CD4-positive, alpha-beta T cell treated with Interleukin-17A for 1 hour (primary cell): ENCODE results near the gene PTPN11.
"Not testable (repeated sequence)": the region's sequence is repeated elsewhere in the genome, so short reads cannot be mapped to it uniquely, and the experiment has no call there.

Experiments
- DNase-seq: peaks from one replicate; pipeline ENCODE4 v3.0.0-alpha.2; 2020

PTPN11 gene

GRCh38 chr12:112418608-112419296, at the start of gene PTPN11:
Gene PTPN11, plus strand, starts transcription at chr12:112418947. Its CDS starts 165 bp downstream, at chr12:112419112.
- peak; percentile 90 for DNase-seq

GRCh38 chr12:112370199-112370598, 48.5 kb upstream of the PTPN11 start:
- DNase-seq = no peak

- no peak for DNase-seq
These were observed 47.8 kb upstream of the PTPN11 start for GRCh38 chr12:112370868-112371510.

GRCh38 chr12:112374166-112374740, 44.5 kb upstream of the PTPN11 start:
- no peak for DNase-seq

DNA sequence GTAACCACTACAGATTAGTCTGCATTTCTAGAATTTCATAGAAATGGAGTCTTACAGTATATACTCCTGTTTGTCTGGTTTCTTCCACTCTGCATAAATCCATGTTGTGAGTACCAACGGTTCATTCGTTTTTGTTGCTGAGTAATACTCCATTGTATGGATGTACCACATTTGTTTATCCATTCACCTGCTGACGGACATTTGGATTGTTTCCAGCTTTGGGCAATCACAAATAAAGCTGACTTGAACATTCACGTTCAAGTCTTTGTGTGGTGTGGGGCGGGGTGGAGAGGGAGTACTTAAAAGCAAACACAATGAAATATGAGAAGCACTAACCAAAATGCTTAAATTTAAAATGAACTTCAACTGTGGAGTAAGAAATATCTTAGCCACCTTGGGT, 43.6 kb upstream of the PTPN11 start:
- DNase-seq = no peak

GRCh38 chr12:112380663-112381405, 37.9 kb upstream of the PTPN11 start:
- DNase-seq = no peak

- DNase-seq = peak; percentile 57
These were observed 37.3 kb upstream of the PTPN11 start for GRCh38 chr12:112381406-112381882.

DNA sequence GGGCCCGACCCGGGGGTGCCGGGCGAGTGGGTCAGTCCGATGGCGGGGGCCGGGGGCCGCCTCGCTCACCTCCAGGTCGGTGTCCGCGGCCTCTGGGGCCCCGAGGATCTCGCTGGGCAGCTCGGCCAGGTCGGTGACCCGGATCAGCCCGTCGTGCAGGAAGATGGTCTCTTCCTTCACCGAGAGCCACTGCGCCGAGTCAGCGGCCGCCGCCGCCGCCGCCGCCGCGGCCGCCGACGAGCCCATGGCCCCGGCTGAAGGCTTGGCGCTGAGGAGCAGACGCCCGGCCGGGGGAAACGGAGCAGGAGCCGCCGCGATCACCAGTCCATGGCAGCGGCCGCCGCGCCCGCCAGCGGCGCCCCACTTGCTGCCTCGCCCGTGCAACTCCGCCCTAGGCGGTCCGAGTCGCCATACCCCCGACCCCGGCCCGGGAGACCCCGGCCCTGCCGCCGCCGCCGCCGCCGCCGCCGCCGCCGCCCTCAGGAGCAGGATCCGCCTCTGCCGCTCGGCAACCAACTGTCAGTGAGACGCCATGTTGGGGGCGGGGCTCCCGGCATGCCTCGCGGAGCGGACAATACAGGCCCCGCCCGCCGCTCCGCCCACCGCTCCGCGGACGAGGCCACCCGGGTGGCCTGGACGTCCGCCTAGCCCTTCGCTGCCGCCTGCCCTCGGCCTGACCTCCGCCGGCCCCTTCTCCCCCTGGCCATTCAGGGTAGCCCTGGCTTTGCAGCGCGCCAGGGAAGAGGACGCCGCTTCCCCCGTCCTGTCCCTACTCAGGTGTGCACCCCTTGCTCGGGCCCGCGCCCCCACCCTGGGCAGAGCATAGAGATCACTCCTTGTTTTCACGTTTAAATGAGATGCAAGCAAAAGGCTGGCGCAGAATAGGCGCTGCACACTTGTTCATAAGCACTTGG, 36.6 kb upstream of the PTPN11 start, which contains the start of gene HECTD4:
HECTD4 (minus strand) TSS at position 549 of the 914 bp plus-strand sequence; CDS start at position 246, 303 bp downstream.
- DNase-seq = peak; percentile 90

- no peak for DNase-seq
These were observed 35.9 kb upstream of the PTPN11 start for GRCh38 chr12:112382866-112383265.

DNA sequence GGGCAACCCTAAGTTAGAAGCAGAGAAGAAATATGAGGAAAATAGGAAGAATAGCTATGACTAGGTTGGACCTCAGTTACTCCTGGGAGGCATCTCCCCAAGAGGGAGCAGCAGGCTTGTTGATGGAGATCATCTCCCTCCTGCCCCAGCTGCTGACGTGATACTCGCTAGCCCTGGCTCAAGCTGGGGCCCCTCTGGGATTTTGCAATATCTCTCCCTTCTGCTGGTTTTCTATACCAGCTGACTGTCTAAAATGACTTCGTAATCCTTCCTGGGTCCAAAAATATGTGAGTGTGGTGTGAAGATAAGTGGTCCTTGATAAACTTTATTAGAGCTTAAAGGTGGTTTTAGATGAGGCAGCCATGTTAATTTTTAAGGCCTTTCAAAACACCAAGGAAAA, 32.0 kb upstream of the PTPN11 start:
- DNase-seq = no peak

DNA sequence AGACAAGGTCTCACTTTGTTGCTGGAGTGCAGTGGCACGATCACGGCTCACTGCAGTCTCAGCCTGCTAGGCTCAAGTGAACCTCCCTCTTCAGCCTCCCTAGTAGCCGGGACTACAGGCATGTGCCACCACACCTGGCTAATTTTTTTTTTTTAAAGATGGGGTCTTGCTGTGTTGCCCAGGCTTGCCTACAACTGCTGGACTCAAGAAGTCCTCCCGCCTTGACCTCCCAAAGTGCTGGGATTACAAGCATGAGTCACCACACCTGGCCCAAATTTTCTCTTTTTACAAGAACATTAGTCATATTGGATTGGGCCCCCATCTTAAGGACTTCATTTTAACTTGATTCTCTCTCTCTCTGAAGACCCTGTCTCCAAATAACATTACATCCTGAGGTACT, 29.5 kb upstream of the PTPN11 start:
- no peak for DNase-seq

- not testable (repeated sequence) for DNase-seq
These were observed 28.7 kb upstream of the PTPN11 start for GRCh38 chr12:112389922-112390654.

- no peak for DNase-seq
These were observed 25.4 kb upstream of the PTPN11 start for GRCh38 chr12:112393328-112393727.

GRCh38 chr12:112401054-112401453, 17.7 kb upstream of the PTPN11 start:
- no peak for DNase-seq

GRCh38 chr12:112401903-112402498, 16.7 kb upstream of the PTPN11 start:
- no peak for DNase-seq

GRCh38 chr12:112406519-112407488, 11.9 kb upstream of the PTPN11 start:
- DNase-seq = no peak

DNA sequence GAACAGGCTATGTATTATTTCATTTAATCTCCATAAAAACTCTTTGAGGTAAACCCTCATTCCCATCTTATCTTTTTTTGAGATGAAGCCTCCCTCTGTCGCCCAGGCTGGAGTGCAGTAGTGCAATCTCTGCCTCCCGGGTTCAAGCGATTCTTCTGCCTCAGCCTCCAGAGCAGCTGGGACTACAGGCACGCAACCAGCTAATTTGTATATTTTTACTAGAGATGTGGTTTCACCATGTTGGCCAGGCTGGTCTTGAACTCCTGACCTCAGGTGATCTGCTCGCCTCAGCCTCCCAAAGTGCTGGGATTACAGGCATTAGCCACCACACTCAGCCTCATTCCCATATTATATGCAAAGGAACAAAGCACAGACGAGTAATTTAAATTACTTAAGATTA, 11.1 kb upstream of the PTPN11 start:
- not testable (repeated sequence) for DNase-seq

DNA sequence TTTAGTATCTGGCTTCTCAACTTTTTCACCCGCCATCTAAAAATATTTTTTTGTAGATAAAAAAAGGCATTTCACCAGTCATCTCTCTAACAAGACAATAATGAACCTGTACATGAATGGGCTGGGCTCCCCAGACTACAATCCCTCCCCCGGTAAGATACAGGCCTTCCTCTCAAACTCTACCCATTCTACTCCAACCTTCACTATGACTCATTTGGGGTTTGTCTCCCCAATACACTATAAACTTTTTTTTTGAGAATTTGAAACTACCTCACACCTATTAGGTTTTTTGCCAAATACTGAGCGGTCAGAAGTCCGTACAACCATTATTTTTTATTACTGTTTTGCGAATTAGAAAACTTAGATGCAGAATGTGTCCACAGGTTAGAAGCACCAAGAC, 10.1 kb upstream of the PTPN11 start:
- peak; percentile 62 for DNase-seq

DNA sequence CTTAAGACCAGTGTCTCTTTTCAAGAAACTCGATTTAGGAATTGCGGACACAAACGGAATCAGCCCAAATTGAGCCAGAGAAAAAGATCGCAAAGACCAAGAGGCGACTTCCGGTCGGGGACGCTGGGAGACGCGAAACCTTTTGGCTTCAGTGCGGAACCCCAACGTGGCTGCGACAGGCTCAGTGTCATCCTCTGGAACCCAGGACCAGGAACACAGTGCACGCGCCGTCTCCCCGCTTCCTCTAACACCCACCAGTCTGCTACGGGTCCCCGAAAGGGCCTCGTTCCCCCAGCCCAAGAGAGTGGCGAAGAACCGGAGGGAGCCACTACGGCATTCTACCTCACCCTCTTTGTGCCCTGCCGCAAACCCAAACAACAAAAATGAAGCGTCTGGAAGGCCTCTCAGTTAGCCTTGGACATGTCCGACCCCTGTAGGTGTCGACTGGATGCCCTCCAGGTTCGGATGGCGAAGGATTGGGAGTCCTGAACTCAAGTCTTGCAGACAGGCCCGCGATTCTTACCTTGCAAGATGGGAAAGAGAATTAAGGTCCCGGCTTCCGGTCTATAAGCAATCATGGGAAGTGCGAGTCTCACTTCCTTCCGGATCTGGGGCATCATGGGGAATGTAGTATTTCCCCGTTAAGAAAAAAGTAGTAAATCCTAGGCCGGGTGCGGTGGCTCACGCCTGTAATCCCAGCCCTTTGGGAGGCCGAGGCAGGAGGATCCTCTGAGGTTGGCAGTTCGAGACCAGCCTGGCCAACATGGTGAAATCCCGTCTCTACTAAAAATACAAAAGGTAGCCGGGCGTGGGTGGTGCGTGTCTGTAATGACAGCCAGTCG, 9.5 kb upstream of the PTPN11 start, which contains the start of gene RPL6:
RPL6 (minus strand) TSS at position 542 of the 842 bp plus-strand sequence. CDS start 949 bp downstream, outside the sequence.
- peak; percentile 91 for DNase-seq
